IMR-90 (cell line): ENCODE data around the gene HCFC1. TPM values are rescaled to one million over a fixed set of nuclear protein-coding genes. Genes with fewer than 3 reads are reported as not detected.

ENCODE experiments used
- ATAC-seq: fragments of 200-7000 bp; cut with Tn5 transposase; 2 replicates; pipeline ENCODE4 v1.9.1; 2020; ENCODE audit warnings: low read depth, mild to moderate bottlenecking, moderate library complexity
- BruUV-seq: library from RNA; stranded (reverse); fragments of 400-500 nt; replicated peaks from 2 replicates; lab custom pipeline; 2021; lab: Mats Ljungman, UMichigan
- CTCF ChIA-PET: fragments of 300-600 bp; formaldehyde crosslinking; extraction: SDS; loops from one replicate; lab custom pipeline; 2021; ENCODE audit warnings: antibody characterized with exemption; lab: Yijun Ruan, JAX
- POLR2A ChIA-PET: fragments of 300-600 bp; sonication (Branson Sonifier 250); formaldehyde crosslinking; loops from one replicate; lab custom pipeline; 2022; ENCODE audit warnings: antibody characterized with exemption; ENCODE audit not compliant: unreplicated experiment; lab: Charles Lee
- DNase-seq: peaks from one replicate; pipeline ENCODE4 v3.0.0; 2013
- H2AFZ ChIP-seq: replicated peaks from 2 replicates; pipeline ENCODE3; 2013; ENCODE audit warnings: low read length, mild to moderate bottlenecking; ENCODE audit not compliant: poor library complexity
- H2AK5ac ChIP-seq: 2 replicates; pipeline ENCODE4 v1.6.1; 2013; ENCODE audit warnings: low read depth, low read length, inconsistent platforms
- H2AK9ac ChIP-seq: replicated peaks from 2 replicates; pipeline ENCODE3; 2013; ENCODE audit warnings: mild to moderate bottlenecking, low read depth, low read length, moderate library complexity; ENCODE audit not compliant: poor library complexity
- H2BK120ac ChIP-seq: 2 replicates; pipeline ENCODE4 v1.6.1; 2013; ENCODE audit warnings: low read depth, low read length, inconsistent platforms
- H2BK15ac ChIP-seq: 3 replicates; pipeline ENCODE4 v1.6.1; 2013; ENCODE audit warnings: low read depth, low read length, inconsistent platforms
- H2BK20ac ChIP-seq: 2 replicates; pipeline ENCODE4 v1.6.1; 2013; ENCODE audit warnings: low read depth, mild to moderate bottlenecking, inconsistent platforms, low read length, moderate library complexity
- H2BK5ac ChIP-seq: 2 replicates; pipeline ENCODE4 v1.6.1; 2013; ENCODE audit warnings: mild to moderate bottlenecking, low read depth, low read length, inconsistent platforms; ENCODE audit not compliant: poor library complexity, severe bottlenecking
- H3K14ac ChIP-seq: replicated peaks from 2 replicates; pipeline ENCODE4 v1.6.1; 2013; ENCODE audit warnings: low read depth, low read length, inconsistent platforms
- H3K18ac ChIP-seq: 2 replicates; pipeline ENCODE4 v1.6.1; 2013; ENCODE audit warnings: low read depth, low read length, control low read depth
- H3K23ac ChIP-seq: 2 replicates; pipeline ENCODE4 v1.6.1; 2013; ENCODE audit warnings: low read depth, low read length, inconsistent platforms
- H3K27ac ChIP-seq: 2 replicates; pipeline ENCODE4 v1.5.1; 2013; ENCODE audit warnings: mild to moderate bottlenecking, control low read depth, low read length; ENCODE audit not compliant: insufficient read depth
- H3K27me3 ChIP-seq: 2 replicates; pipeline ENCODE4 v1.6.1; 2013; ENCODE audit warnings: low read length; ENCODE audit not compliant: control insufficient read depth, insufficient read depth
- H3K36me3 ChIP-seq: 2 replicates; pipeline ENCODE4 v1.6.1; 2013; ENCODE audit warnings: low read length, mixed read lengths; ENCODE audit not compliant: control insufficient read depth, insufficient read depth
- H3K4ac ChIP-seq: 2 replicates; pipeline ENCODE4 v1.6.1; 2013; ENCODE audit warnings: low read depth, low read length, inconsistent platforms
- H3K4me1 ChIP-seq: 2 replicates; pipeline ENCODE4 v1.6.1; 2013; ENCODE audit warnings: low read length, mixed read lengths; ENCODE audit not compliant: control insufficient read depth, insufficient read depth
- H3K4me2 ChIP-seq: 2 replicates; pipeline ENCODE4 v1.6.1; 2013; ENCODE audit warnings: low read depth, mild to moderate bottlenecking, control low read depth, low read length, moderate library complexity
- H3K4me3 ChIP-seq: 2 replicates; pipeline ENCODE4 v1.5.1; 2013; ENCODE audit warnings: low read depth, mild to moderate bottlenecking, control low read depth, low read length, moderate library complexity; ENCODE audit not compliant: insufficient read depth
- H3K56ac ChIP-seq: 2 replicates; pipeline ENCODE4 v1.6.1; 2013; ENCODE audit warnings: low read length, inconsistent platforms; ENCODE audit not compliant: insufficient read depth; ENCODE audit errors: extremely low read depth
- H3K79me1 ChIP-seq, 2 experiments: 2 replicates each; pipeline ENCODE4 v1.6.1; 2013; ENCODE audit warnings: low read length in 2 of 2, inconsistent platforms in 1 of 2, low read depth in 1 of 2
- H3K9ac ChIP-seq: 2 replicates; pipeline ENCODE4 v1.6.1; 2013; ENCODE audit warnings: low read depth, low read length, control low read depth
- H3K9me1 ChIP-seq: 2 replicates; pipeline ENCODE4 v1.6.1; 2013; ENCODE audit warnings: low read length, inconsistent platforms; ENCODE audit not compliant: insufficient read depth
- H3K9me3 ChIP-seq: 2 replicates; pipeline ENCODE4 v1.6.1; 2013; ENCODE audit warnings: low read length; ENCODE audit not compliant: control insufficient read depth, insufficient read depth
- H4K20me1 ChIP-seq: 2 replicates; pipeline ENCODE4 v1.6.1; 2013; ENCODE audit warnings: low read length, inconsistent platforms; ENCODE audit not compliant: insufficient read depth
- H4K5ac ChIP-seq: 2 replicates; pipeline ENCODE4 v1.6.1; 2013; ENCODE audit warnings: mild to moderate bottlenecking, low read depth, low read length, control low read depth
- H4K8ac ChIP-seq, 2 experiments: 2 replicates each; pipeline ENCODE4 v1.6.1; 2013; ENCODE audit warnings: low read depth in 2 of 2, low read length in 2 of 2, control low read depth in 1 of 2, inconsistent platforms in 1 of 2
- H4K91ac ChIP-seq: 2 replicates; pipeline ENCODE4 v1.6.1; 2013; ENCODE audit warnings: low read depth, low read length, inconsistent platforms; ENCODE audit not compliant: insufficient read depth
- BHLHE40 ChIP-seq: fragments of 150-350 bp; IDR thresholded peaks from 2 replicates; pipeline ENCODE4 v1.6.1; 2016; ENCODE audit warnings: mild to moderate bottlenecking, low read depth, low read length
- CEBPB ChIP-seq: IDR thresholded peaks from 2 replicates; pipeline ENCODE4 v1.6.1; 2012; ENCODE audit warnings: low read depth, low read length, improper control_type of control experiment
- CHD1 ChIP-seq: IDR thresholded peaks from 2 replicates; pipeline ENCODE4 v1.6.1; 2012; ENCODE audit warnings: low read depth, low read length, improper control_type of control experiment
- CTCF ChIP-seq: conservative IDR thresholded peaks from 2 replicates; pipeline ENCODE4 v1.5.1; 2012; ENCODE audit warnings: mild to moderate bottlenecking, low read depth, low read length, improper control_type of control experiment
- ELK1 ChIP-seq: fragments of 150-350 bp; IDR thresholded peaks from 2 replicates; pipeline ENCODE4 v1.6.1; 2016; ENCODE audit warnings: low read depth, mild to moderate bottlenecking, low read length, moderate library complexity, borderline replicate concordance
- FOS ChIP-seq: fragments of 150-350 bp; IDR thresholded peaks from 2 replicates; pipeline ENCODE4 v1.6.1; 2016; ENCODE audit warnings: low read depth, low read length
- MAFK ChIP-seq: IDR thresholded peaks from 2 replicates; pipeline ENCODE4 v1.6.1; 2012; ENCODE audit warnings: low read depth, low read length, improper control_type of control experiment
- MAZ ChIP-seq: IDR thresholded peaks from 2 replicates; pipeline ENCODE4 v1.6.1; 2012; ENCODE audit warnings: low read depth, mild to moderate bottlenecking, low read length, improper control_type of control experiment, moderate library complexity, borderline replicate concordance
- MXI1 ChIP-seq: IDR thresholded peaks from 2 replicates; pipeline ENCODE4 v1.6.1; 2012; ENCODE audit warnings: low read depth, mild to moderate bottlenecking, low read length, moderate library complexity, borderline replicate concordance
- NFE2L2 ChIP-seq: fragments of 150-350 bp; IDR thresholded peaks from 2 replicates; pipeline ENCODE4 v1.6.1; 2016; ENCODE audit warnings: low read depth, mild to moderate bottlenecking, low read length
- POLR2A ChIP-seq: IDR thresholded peaks from 2 replicates; pipeline ENCODE4 v1.6.1; 2012; ENCODE audit warnings: mild to moderate bottlenecking, low read depth, low read length
- RAD21 ChIP-seq: IDR thresholded peaks from 2 replicates; pipeline ENCODE4 v1.6.1; 2012; ENCODE audit warnings: low read length, improper control_type of control experiment
- RCOR1 ChIP-seq: IDR thresholded peaks from 2 replicates; pipeline ENCODE4 v1.6.1; 2012; ENCODE audit warnings: mild to moderate bottlenecking, low read length, improper control_type of control experiment; ENCODE audit not compliant: insufficient replicate concordance
- RFX5 ChIP-seq: IDR thresholded peaks from 2 replicates; pipeline ENCODE4 v1.8.0; 2012; ENCODE audit warnings: low read depth, mild to moderate bottlenecking, low read length, moderate library complexity
- SMC3 ChIP-seq: fragments of 150-350 bp; IDR thresholded peaks from 2 replicates; pipeline ENCODE4 v1.6.1; 2016; ENCODE audit warnings: low read depth, mild to moderate bottlenecking, antibody characterized with exemption, low read length, moderate library complexity
- USF2 ChIP-seq: fragments of 150-350 bp; IDR thresholded peaks from 2 replicates; pipeline ENCODE4 v1.6.1; 2017; ENCODE audit warnings: mild to moderate bottlenecking, antibody characterized with exemption, low read length, low read depth
- WGBS, 2 experiments: methylation state at CpG; one replicate each; pipeline versions ENCODE4 v1.1.5 to v1.1.7; 2013; ENCODE audit warnings: missing lambda C conversion rate in 2 of 2; ENCODE audit not compliant: insufficient read length in 1 of 2; ENCODE audit errors: extremely low coverage in 2 of 2; 5-methylcytosine and 5-hydroxymethylcytosine counted together
- dilution Hi-C: fragments of 300-500 bp; cut with HindIII; formaldehyde crosslinking; loops from one replicate; pipeline ENCODE4 v1.14.3; 2018; ENCODE audit warnings: low sequenced_read_pairs; ENCODE audit not compliant: unreplicated experiment
- in situ Hi-C: fragments of 300-500 bp; cut with MboI; formaldehyde crosslinking; loops from 3 replicates; pipeline ENCODE4 v1.14.3; 2019; ENCODE audit warnings: low sequenced_read_pairs, inconsistent platforms, mixed read lengths
- intact Hi-C: fragments of 100-400 bp; cut with micrococcal nuclease; formaldehyde crosslinking; loops from 2 replicates; pipeline ENCODE4 v1.10.0; 2022
- polyA plus RNA-seq, 3 experiments: library from polyadenylated mRNA; depleted of rRNA; stranded (reverse); fragments of >200 nt; gene quantifications; 2 replicates each; pipeline ENCODE4 v1.2.3, GENCODE V29; 2012; ENCODE audit warnings: low replicate concordance in 1 of 3
- total RNA-seq: library from RNA; depleted of rRNA; stranded (reverse); fragments of >200 nt; gene quantifications from 2 replicates; pipeline ENCODE4 v1.2.3, GENCODE V29; 2012

Gene HCFC1
- total and polyA plus RNA-seq, 2 of the 4 experiments (the other 2 are of a cell fraction) = 3.2 to 17.6 TPM

- Histone ChIP-seq H3K36me3 (peaks cover 7% of the 10 kb centered on the region), H3K23ac (peak overlapping the region; percentile 33), H3K9me3 (no peaks in the 10 kb centered on the region), H3K79me1 (peaks cover 2 to 16% of the 10 kb centered on the region in 2 experiments; a peak in 3 of 4 replicates), H2BK15ac (no peak overlapping the region), H3K4me2 (peak overlapping the region; percentile 81), H3K56ac (no peak overlapping the region), H4K5ac (no peak overlapping the region), H4K8ac (no peak overlapping the region), H2BK20ac (no peak overlapping the region), H3K9me1 (peaks cover 9% of the 10 kb centered on the region; the same call in 1 of the 2 replicates), H4K20me1 (peaks cover 70% of the 10 kb centered on the region), H2AK9ac (no peak overlapping the region), H3K27ac (no peak overlapping the region), H3K9ac (peak overlapping the region; percentile 26; the same call in 1 of the 2 replicates), H2AFZ (no peak overlapping the region), H3K4me1 (peaks cover 18% of the 10 kb centered on the region), H4K91ac (no peak overlapping the region), H2BK120ac (no peak overlapping the region), H3K27me3 (no peaks in the 10 kb centered on the region), H3K4me3 (no peak overlapping the region), H3K4ac (no peak overlapping the region), H2BK5ac (no peak overlapping the region), H3K18ac (no peak overlapping the region), H3K14ac (no peak overlapping the region), H2AK5ac (no peak overlapping the region)
- CTCF ChIA-PET = no interaction called here
- WGBS, 2 experiments = 32% methylated on average over 3 of the region's 9 CpGs; no CpG with 5 or more reads in 1 of the 2 experiments
- no peak for DNase-seq
- POLR2A ChIA-PET = no interaction called here
- ATAC-seq = no peak
- in situ Hi-C loops = loop anchor here (10.0 kb wide), 1 partner anchor 203 kb away; the partner anchor contains the start of gene PLXNB3
- intact Hi-C loops = no loop called here
- no TSS peak for BruUV-seq
- dilution Hi-C loops = no loop called here
- TF ChIP-seq CTCF (no peak), RAD21 (no peak), MAFK (no peak), FOS (no peak), BHLHE40 (no peak), POLR2A (no peak), MXI1 (no peak), ELK1 (no peak), CHD1 (no peak), SMC3 (no peak), USF2 (no peak), MAZ (no peak), CEBPB (no peak), RCOR1 (no peak), RFX5 (no peak), NFE2L2 (no peak)
Measured at GRCh38 chrX:153968255-153968654, 3.4 kb downstream of the HCFC1 start.
